Measurements from ENCODE around the gene DPP10. TPM values are rescaled to one million over a fixed set of nuclear protein-coding genes. Genes with fewer than 3 reads are reported as not detected.

DPP10 gene
- total and polyA plus RNA-seq, 2 of the 13 experiments (the other 11 are each of a cell fraction or from before 2014, with no cell fraction given): 0.95 to 1.7 TPM

GRCh38 chr2:115649731-115650130 lies 1207.3 kb downstream of the DPP10 start (continued):
- TF ChIP-seq ZNF615 (CRISPR knock-in tag; IDR thresholded peaks at IDR 0.05; ENCODE audit: borderline replicate concordance) (no peak), POLR2AphosphoS5 (IDR thresholded peaks at IDR 0.05; ENCODE audit: low read depth, low read length) (no peak), MLX (CRISPR knock-in tag; IDR thresholded peaks at IDR 0.05) (no peak), ZC3H13 (CRISPR knock-in tag; IDR thresholded peaks at IDR 0.05) (no peak), ZFP90 (CRISPR knock-in tag; IDR thresholded peaks at IDR 0.05; ENCODE audit: borderline replicate concordance) (no peak), MEF2D (CRISPR knock-in tag; IDR thresholded peaks at IDR 0.05) (no peak), FOXO1 (CRISPR knock-in tag; IDR thresholded peaks at IDR 0.05) (no peak), ZSCAN12 (CRISPR knock-in tag; IDR thresholded peaks at IDR 0.05) (no peak)

DNA sequence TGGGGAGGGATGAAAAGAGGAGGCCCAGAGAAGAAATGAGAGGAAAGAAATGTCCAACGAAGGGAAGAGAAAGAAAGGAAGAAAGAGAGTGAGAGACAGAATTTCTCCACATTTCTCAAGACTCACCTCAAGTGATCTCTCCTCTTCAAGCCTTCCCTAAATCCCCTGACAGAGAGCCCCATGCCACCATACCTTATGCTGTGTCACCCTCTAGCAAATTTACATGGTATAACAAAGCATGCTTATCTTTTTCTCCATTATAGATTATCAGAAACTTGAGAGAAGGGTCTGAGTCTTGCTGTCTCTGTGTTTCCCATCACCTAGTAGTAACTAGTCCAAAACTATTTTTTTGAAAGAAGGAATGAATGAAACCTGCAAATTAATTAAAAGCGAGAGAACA lies 1208.4 kb downstream of the DPP10 start:
- ATAC-seq (no peak), FAIRE-seq (no peak), DNase-seq (ENCODE audit: low spot score) (no peak)
- H3K36me3 ChIP-seq (replicated peaks in 1 of 2; ENCODE audit: control insufficient read depth in 1 of 2, insufficient read depth in 2 of 2, low read length in 2 of 2): no peaks in the 10 kb centered on the region
- peaks cover 92% of the 10 kb centered on the region for H3K9me3 ChIP-seq (ENCODE audit: low read length)
- no TSS peak for BruUV-seq (replicated peaks)
- no peaks in the 10 kb centered on the region for H3K79me2 ChIP-seq (ENCODE audit: insufficient read depth, low read length)
- CTCF ChIA-PET (ENCODE audit: low intra/inter-chr PET ratio, low total read pairs): no interaction called here
- POLR2A ChIA-PET: no interaction called here
- in situ Hi-C loops (cut with HindIII; ENCODE audit: extremely low pct_ligation_motif_present, low pct_unique_long_range_greater_than_20kb): no loop called here
- no peak overlapping the region for H3K27ac ChIP-seq (ENCODE audit: extremely low read length, insufficient read depth, low read length)
- intact Hi-C loops (cut with micrococcal nuclease; ENCODE audit: unreplicated experiment): no loop called here
- H4K20me1 ChIP-seq (ENCODE audit: insufficient read depth, low read length): no peaks in the 10 kb centered on the region
- no peak overlapping the region for H3K9ac ChIP-seq (ENCODE audit: insufficient read depth, low read depth, low read length)
- H2AFZ ChIP-seq (ENCODE audit: low read length): no peak overlapping the region
- H3K4me1 ChIP-seq (ENCODE audit: insufficient read depth, low read length): no peaks in the 10 kb centered on the region
- no peaks in the 10 kb centered on the region for H3K27me3 ChIP-seq (ENCODE audit: control insufficient read depth in 1 of 2, insufficient read depth in 2 of 2, low read length in 2 of 2)
- no peak overlapping the region for H3K4me3 ChIP-seq (replicated peaks in 1 of 3; ENCODE audit: insufficient read depth in 1 of 3, low read depth in 2 of 3, low read length in 3 of 3)
- WGBS (ENCODE audit: low lambda C conversion rate): 16% methylated on average over 2 of the region's 2 CpGs
- H3K4me2 ChIP-seq (ENCODE audit: low read depth, low read length): no peak overlapping the region
- TF ChIP-seq ZNF513 (CRISPR knock-in tag; conservative IDR thresholded peaks at IDR 0.05): no peak
- TF ChIP-seq UBTF (CRISPR knock-in tag; IDR thresholded peaks at IDR 0.05): no peak
- TF ChIP-seq ZNF101 (CRISPR knock-in tag; IDR thresholded peaks at IDR 0.05; ENCODE audit: borderline replicate concordance, low read depth): no peak
- no peak for TF ChIP-seq SSRP1 (CRISPR knock-in tag; IDR thresholded peaks at IDR 0.05)
- TF ChIP-seq THAP7 (CRISPR knock-in tag; IDR thresholded peaks at IDR 0.05): no peak
- no peak for TF ChIP-seq KLF9 (CRISPR knock-in tag; IDR thresholded peaks at IDR 0.05; ENCODE audit: low read depth)
- TF ChIP-seq TP53 (CRISPR knock-in tag; conservative IDR thresholded peaks at IDR 0.05): no peak
- no peak for TF ChIP-seq ZNF451 (CRISPR knock-in tag; IDR thresholded peaks at IDR 0.05)
- TF ChIP-seq MLLT10 (CRISPR knock-in tag; IDR thresholded peaks at IDR 0.05): no peak
- no peak for TF ChIP-seq MYPOP (CRISPR knock-in tag; IDR thresholded peaks at IDR 0.05)
- no peak for TF ChIP-seq ZFP62 (CRISPR knock-in tag; IDR thresholded peaks at IDR 0.05)

All from HepG2 (cell line).